Endothelial cell of umbilical vein (primary cell): ENCODE data around the gene ZNF346.

Experiments
- EZH2 ChIP-seq: IDR thresholded peaks from 2 replicates; pipeline ENCODE4 v1.6.1; 2012; ENCODE audit warnings: borderline replicate concordance, low read depth, mild to moderate bottlenecking, moderate library complexity, low read length, inconsistent platforms; ENCODE audit not compliant: severe bottlenecking
- JUN ChIP-seq: IDR thresholded peaks from 2 replicates; pipeline ENCODE4 v1.6.1; 2011; ENCODE audit warnings: borderline replicate concordance, low read depth; ENCODE audit not compliant: insufficient read length, insufficient read depth
- POLR2A ChIP-seq: IDR thresholded peaks from 2 replicates; pipeline ENCODE4 v1.6.1; 2012; ENCODE audit warnings: low read depth, mild to moderate bottlenecking, control low read depth, low read length

DNA sequence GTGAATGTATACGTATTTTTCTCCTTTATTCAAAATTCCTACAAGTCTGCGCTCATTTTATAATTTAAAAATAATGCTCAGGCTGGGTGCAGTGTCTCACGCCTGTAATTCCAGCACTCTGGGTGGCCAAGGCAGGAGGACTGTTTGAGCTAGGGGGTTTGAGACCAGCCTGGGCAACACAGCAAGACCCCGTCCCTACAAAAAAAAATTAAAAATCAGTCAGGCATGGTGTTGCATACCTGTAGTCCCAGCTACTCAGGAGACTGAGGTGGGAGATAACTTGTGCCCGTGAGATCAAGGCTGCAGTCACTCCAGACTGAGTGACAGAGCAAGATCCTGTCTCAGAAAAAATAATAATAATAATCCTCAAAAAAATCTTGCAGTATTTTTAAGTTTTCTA is 23.7 kb upstream of the ZNF346 start:
- no peak for TF ChIP-seq EZH2
- TF ChIP-seq JUN: no peak
- no peak for TF ChIP-seq POLR2A
